Ishikawa (cell line): Measurements from ENCODE around the gene DGCR8.

Source experiments
- CEBPB ChIP-seq: IDR thresholded peaks from 2 replicates; pipeline ENCODE4 v1.6.1; 2012
- CREB1 ChIP-seq: IDR thresholded peaks from 2 replicates; pipeline ENCODE4 v1.6.1; 2012; ENCODE audit warnings: low read depth
- EGR1 ChIP-seq: IDR thresholded peaks from 2 replicates; pipeline ENCODE4 v1.6.1; 2012
- EP300 ChIP-seq: IDR thresholded peaks from 2 replicates; pipeline ENCODE4 v1.6.1; 2012; ENCODE audit warnings: borderline replicate concordance
- FOXM1 ChIP-seq: IDR thresholded peaks from 2 replicates; pipeline ENCODE4 v1.6.1; 2012; ENCODE audit warnings: low read depth, borderline replicate concordance
- MAX ChIP-seq: IDR thresholded peaks from 2 replicates; pipeline ENCODE4 v1.6.1; 2012
- NFIC ChIP-seq: IDR thresholded peaks from 2 replicates; pipeline ENCODE4 v1.6.1; 2012
- RAD21 ChIP-seq: IDR thresholded peaks from 2 replicates; pipeline ENCODE4 v1.6.1; 2012; ENCODE audit warnings: low read depth
- REST ChIP-seq: IDR thresholded peaks from 2 replicates; pipeline ENCODE4 v1.6.1; 2012; ENCODE audit warnings: low read depth, mild to moderate bottlenecking
- TAF1 ChIP-seq: IDR thresholded peaks from 2 replicates; pipeline ENCODE4 v1.6.1; 2012; ENCODE audit warnings: low read depth, mild to moderate bottlenecking
- TCF12 ChIP-seq: IDR thresholded peaks from 2 replicates; pipeline ENCODE4 v1.6.1; 2012; ENCODE audit warnings: low read depth
- TEAD4 ChIP-seq: IDR thresholded peaks from 2 replicates; pipeline ENCODE4 v1.6.1; 2012
- USF1 ChIP-seq: IDR thresholded peaks from 2 replicates; pipeline ENCODE4 v1.6.1; 2012
- YY1 ChIP-seq: IDR thresholded peaks from 2 replicates; pipeline ENCODE4 v1.6.1; 2012; ENCODE audit warnings: low read depth
- ZBTB7A ChIP-seq: IDR thresholded peaks from 2 replicates; pipeline ENCODE4 v1.6.1; 2012; ENCODE audit warnings: low read depth

The DGCR8 gene

GRCh38 chr22:20130731-20131596, 50.9 kb downstream of the DGCR8 start:
- TF ChIP-seq ZBTB7A = peak; percentile 72; the same call in 1 of the 2 replicates
- TF ChIP-seq FOXM1 = no peak

- no peak for TF ChIP-seq YY1
- TF ChIP-seq CREB1 = no peak
- TF ChIP-seq EP300 = no peak
- no peak for TF ChIP-seq NFIC
- TF ChIP-seq ZBTB7A = no peak
- no peak for TF ChIP-seq FOXM1
- TF ChIP-seq TEAD4 = no peak
- TF ChIP-seq EGR1 = no peak
- no peak for TF ChIP-seq MAX
Observed at GRCh38 chr22:20131597-20131858, 51.5 kb downstream of the DGCR8 start, which contains the start of gene ZDHHC8. Gene ZDHHC8 (plus strand): TSS chr22:20131804. CDS start chr22:20131948, 144 bp downstream.

- no peak for TF ChIP-seq YY1
- TF ChIP-seq USF1 = peak; percentile 60
- peak; percentile 89 for TF ChIP-seq MAX
Observed at GRCh38 chr22:20131859-20132685, 52.0 kb downstream of the DGCR8 start.

- no peak for TF ChIP-seq MAX
- TF ChIP-seq TAF1 = no peak
- no peak for TF ChIP-seq EGR1
- no peak for TF ChIP-seq REST
- no peak for TF ChIP-seq USF1
- no peak for TF ChIP-seq RAD21
- TF ChIP-seq ZBTB7A = no peak
- no peak for TF ChIP-seq TEAD4
- TF ChIP-seq TCF12 = no peak
- TF ChIP-seq FOXM1 = no peak
- no peak for TF ChIP-seq NFIC
- TF ChIP-seq CREB1 = no peak
- TF ChIP-seq EP300 = no peak
- no peak for TF ChIP-seq CEBPB
- no peak for TF ChIP-seq YY1
Observed at GRCh38 chr22:20132686-20133246, 52.7 kb downstream of the DGCR8 start.

- TF ChIP-seq TEAD4 (no peak), TAF1 (no peak), RAD21 (no peak), EGR1 (no peak), MAX (no peak), YY1 (no peak), ZBTB7A (no peak), EP300 (no peak), FOXM1 (no peak)
Observed at GRCh38 chr22:20133930-20134549, 54.0 kb downstream of the DGCR8 start.

GRCh38 chr22:20135265-20135664, 55.2 kb downstream of the DGCR8 start:
- TF ChIP-seq FOXM1 (no peak), EP300 (no peak), YY1 (no peak), RAD21 (no peak), EGR1 (no peak), ZBTB7A (no peak), TEAD4 (no peak), TAF1 (no peak), TCF12 (no peak), NFIC (no peak), REST (no peak), MAX (no peak), CREB1 (no peak)
